ENCODE data around the gene ACKR4. TPM values are rescaled to one million over a fixed set of nuclear protein-coding genes. Genes with fewer than 3 reads are reported as not detected.

Gene ACKR4
- total RNA-seq, 1 experiment from 2014 or later, result 4.9 TPM

DNA sequence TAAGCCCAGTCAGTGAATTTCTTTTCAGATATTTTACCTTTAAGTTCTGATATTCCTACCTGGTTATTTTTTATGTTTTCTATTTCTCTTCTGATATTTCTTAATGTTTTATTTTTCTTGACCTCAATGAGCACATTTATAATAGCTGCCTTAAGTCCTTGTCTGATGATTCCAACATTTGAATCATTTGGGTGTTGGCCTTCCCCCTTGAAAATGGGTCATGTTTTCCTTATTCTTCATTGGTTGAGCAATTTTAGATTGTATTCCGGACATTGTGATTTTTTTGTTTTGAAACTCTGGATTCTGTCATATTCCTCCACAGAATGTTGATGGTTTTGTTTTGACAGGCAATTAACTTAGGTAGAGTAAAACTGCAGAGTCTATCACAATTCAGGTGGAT, 9.7 kb upstream of the ACKR4 start:
- H3K4me3 Mint-ChIP-seq (ENCODE audit: low read depth, unreplicated experiment), result no peak overlapping the region
- no peaks in the 10 kb centered on the region for H3K9me3 Mint-ChIP-seq (ENCODE audit: low read depth, unreplicated experiment)
- TF ChIP-seq CTCF (IDR thresholded peaks at IDR 0.05; ENCODE audit: unreplicated experiment), result no peak
- no TSS peak for BruUV-seq (replicated peaks)
- CTCF ChIA-PET, result interaction anchor here (0.6 kb wide), 2 partner anchors 19 to 1270 kb away, joined by 3 to 6 read pairs; no protein-coding TSS in a partner anchor
- H3K36me3 Mint-ChIP-seq (ENCODE audit: insufficient read depth, unreplicated experiment), result no peaks in the 10 kb centered on the region
- H3K27ac Mint-ChIP-seq (ENCODE audit: unreplicated experiment), result no peak overlapping the region
- no peaks in the 10 kb centered on the region for H3K4me1 Mint-ChIP-seq (ENCODE audit: low read depth, unreplicated experiment)
- H3K27me3 Mint-ChIP-seq (ENCODE audit: unreplicated experiment), result no peaks in the 10 kb centered on the region
- intact Hi-C loops (cut with micrococcal nuclease; ENCODE audit: unreplicated experiment), result no loop called here
- no peak for DNase-seq

- TF ChIP-seq CTCF (IDR thresholded peaks at IDR 0.05; ENCODE audit: unreplicated experiment), result no peak
- H3K36me3 Mint-ChIP-seq (ENCODE audit: insufficient read depth, unreplicated experiment), result peaks cover 5% of the 10 kb centered on the region
- H3K4me3 Mint-ChIP-seq (ENCODE audit: low read depth, unreplicated experiment), result no peak overlapping the region
- CTCF ChIA-PET, result no interaction called here
- intact Hi-C loops (cut with micrococcal nuclease; ENCODE audit: unreplicated experiment), result no loop called here
- H3K9me3 Mint-ChIP-seq (ENCODE audit: low read depth, unreplicated experiment), result no peaks in the 10 kb centered on the region
- no peaks in the 10 kb centered on the region for H3K27me3 Mint-ChIP-seq (ENCODE audit: unreplicated experiment)
- BruUV-seq (replicated peaks), result no TSS peak
- DNase-seq, result no peak
- H3K27ac Mint-ChIP-seq (ENCODE audit: unreplicated experiment), result no peak overlapping the region
- H3K4me1 Mint-ChIP-seq (ENCODE audit: low read depth, unreplicated experiment), result peaks cover 18% of the 10 kb centered on the region
Measured at GRCh38 chr3:132592216-132592615, 4.9 kb upstream of the ACKR4 start.

GRCh38 chr3:132593241-132593946, 3.7 kb upstream of the ACKR4 start:
- peaks cover 5% of the 10 kb centered on the region for H3K36me3 Mint-ChIP-seq (ENCODE audit: insufficient read depth, unreplicated experiment)
- BruUV-seq (replicated peaks), result no TSS peak
- CTCF ChIA-PET, result interaction anchor here (0.6 kb wide), 1 partner anchor 64 kb away, joined by 3 read pairs; no protein-coding TSS in a partner anchor

DNA sequence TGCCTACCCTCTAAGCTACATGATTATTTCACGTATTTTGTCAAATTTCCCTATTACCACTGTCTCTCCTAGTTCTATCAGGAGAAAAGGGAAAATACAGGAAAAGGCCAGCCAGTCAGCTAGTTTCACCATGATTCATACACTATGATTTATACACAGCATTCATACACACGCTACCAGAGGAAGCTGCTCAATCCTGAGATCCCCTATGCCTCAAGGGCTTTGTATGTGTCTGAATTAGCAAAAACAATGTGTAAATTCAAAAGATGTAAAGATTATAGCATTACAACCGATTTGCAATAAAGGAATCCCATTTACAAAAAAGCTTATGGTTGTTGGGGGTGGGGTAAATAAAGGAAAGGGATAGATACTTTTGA, 3.1 kb upstream of the ACKR4 start:
- Mint-ChIP-seq H3K36me3 (ENCODE audit: insufficient read depth, unreplicated experiment) (peaks cover 5% of the 10 kb centered on the region), H3K4me3 (ENCODE audit: low read depth, unreplicated experiment) (no peak overlapping the region), H3K27ac (ENCODE audit: unreplicated experiment) (no peak overlapping the region), H3K27me3 (ENCODE audit: unreplicated experiment) (no peaks in the 10 kb centered on the region), H3K4me1 (ENCODE audit: low read depth, unreplicated experiment) (peaks cover 28% of the 10 kb centered on the region), H3K9me3 (ENCODE audit: low read depth, unreplicated experiment) (no peaks in the 10 kb centered on the region)
- intact Hi-C loops (cut with micrococcal nuclease; ENCODE audit: unreplicated experiment), result no loop called here
- CTCF ChIA-PET, result interaction anchor here (0.6 kb wide), 2 partner anchors 63 to 228 kb away, joined by 3 read pairs; no protein-coding TSS in a partner anchor
- no TSS peak for BruUV-seq (replicated peaks)
- no peak for DNase-seq
- TF ChIP-seq CTCF (IDR thresholded peaks at IDR 0.05; ENCODE audit: unreplicated experiment), result no peak

More at GRCh38 chr3:132593241-132593946, 3.7 kb upstream of the ACKR4 start:
- Mint-ChIP-seq H3K27me3 (ENCODE audit: unreplicated experiment) (no peaks in the 10 kb centered on the region), H3K9me3 (ENCODE audit: low read depth, unreplicated experiment) (no peaks in the 10 kb centered on the region), H3K27ac (ENCODE audit: unreplicated experiment) (no peak overlapping the region), H3K4me1 (ENCODE audit: low read depth, unreplicated experiment) (peaks cover 22% of the 10 kb centered on the region), H3K4me3 (ENCODE audit: low read depth, unreplicated experiment) (no peak overlapping the region)
- DNase-seq, result no peak
- TF ChIP-seq CTCF (IDR thresholded peaks at IDR 0.05; ENCODE audit: unreplicated experiment), result no peak
- intact Hi-C loops (cut with micrococcal nuclease; ENCODE audit: unreplicated experiment), result no loop called here
